COLO668 (cell line): ENCODE data around the gene DNTTIP2.
"Not testable (repeated sequence)": the region's sequence is repeated elsewhere in the genome, so short reads cannot be mapped to it uniquely, and the experiment has no call there.

Experiments
- DNase-seq: peaks from one replicate; lab custom pipeline; 2025; ENCODE audit not compliant: unreplicated experiment; lab: John Stamatoyannopoulos, UW

Gene DNTTIP2

GRCh38 chr1:93842750-93843500 lies 36.1 kb downstream of the DNTTIP2 start:
- DNase-seq = no peak

DNA sequence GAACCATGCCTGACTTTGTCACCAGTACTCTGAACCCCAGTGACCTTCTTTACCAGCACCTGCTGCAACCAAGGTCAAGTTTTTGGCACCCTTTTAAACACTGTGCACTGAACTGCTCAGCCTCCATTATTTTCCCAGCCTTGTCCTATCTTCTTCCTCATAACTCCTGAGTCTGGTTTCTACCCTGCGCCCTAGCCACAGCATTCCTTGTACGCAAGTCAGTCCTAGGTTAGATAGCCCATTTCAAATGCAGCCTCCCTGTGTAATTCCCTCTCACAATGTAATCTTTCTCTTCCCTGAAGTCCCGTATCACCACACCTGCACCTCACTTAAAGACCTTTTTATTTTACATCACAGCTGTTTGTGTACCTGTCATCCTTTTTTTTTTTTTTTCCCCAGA lies 37.2 kb downstream of the DNTTIP2 start:
- no peak for DNase-seq

DNA sequence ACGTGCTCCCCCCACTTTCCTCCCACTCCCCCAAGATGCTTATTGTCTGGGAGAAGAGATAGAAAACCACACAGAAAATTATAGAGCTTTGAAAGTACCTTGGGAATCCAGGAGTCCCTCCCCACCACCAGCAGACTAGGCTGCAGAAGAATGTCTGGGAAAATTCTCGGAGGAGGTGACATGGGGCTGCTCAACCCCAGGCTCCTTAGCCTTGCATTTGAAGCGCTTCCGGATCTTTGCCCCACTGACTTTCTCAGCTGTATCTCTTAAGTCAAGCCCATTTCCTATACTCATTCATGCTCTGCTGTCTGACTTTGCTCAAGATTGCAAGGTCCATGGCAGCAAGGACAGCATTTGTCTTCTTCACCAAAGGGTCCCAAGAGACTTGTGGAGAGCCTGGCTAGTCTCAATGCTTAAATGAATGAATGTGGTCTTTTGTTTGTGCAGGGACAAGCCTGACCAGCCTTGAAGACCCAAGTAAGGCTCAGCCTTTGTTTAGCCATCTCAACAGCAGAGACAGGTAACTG lies 38.0 kb downstream of the DNTTIP2 start:
- no peak for DNase-seq

DNA sequence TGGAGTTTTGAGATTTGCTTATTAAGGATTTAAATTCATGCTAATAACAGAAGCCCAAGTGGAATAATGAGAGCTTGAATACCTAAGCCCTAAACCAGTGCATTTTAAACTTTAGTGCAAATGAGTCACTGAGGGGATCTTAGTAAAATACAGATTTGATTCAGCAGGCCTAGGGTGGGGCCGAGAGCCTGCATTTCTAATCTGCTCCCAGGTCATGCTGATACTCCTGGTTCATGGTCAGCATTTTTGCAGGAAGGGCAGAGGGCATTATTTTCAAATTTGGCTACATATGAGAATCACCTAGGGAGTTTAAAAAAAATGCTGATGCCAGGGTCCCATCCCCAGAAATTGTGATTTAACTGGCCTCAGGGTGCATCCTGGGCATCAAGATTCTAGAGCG lies 39.3 kb downstream of the DNTTIP2 start:
- no peak for DNase-seq

DNA sequence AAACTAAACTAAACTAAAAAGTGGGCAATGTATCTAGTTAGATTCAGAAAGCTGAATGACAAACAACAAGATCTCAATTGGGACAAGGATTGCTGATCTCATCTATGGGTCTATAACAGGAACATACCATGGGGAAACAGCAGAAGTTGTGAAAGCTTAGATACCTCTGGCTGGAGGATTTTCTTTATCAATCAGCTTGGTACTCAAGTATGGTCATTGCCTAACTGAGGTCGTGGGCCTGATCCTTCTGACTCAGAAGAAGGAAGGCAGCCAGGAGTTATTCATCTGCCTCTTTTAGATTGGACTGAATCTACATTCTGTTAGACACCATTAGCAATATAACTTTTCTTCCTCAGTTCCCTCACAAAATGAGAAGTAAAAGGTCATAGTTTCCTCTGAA lies 39.7 kb downstream of the DNTTIP2 start:
- DNase-seq = no peak

GRCh38 chr1:93837961-93838360 lies 41.0 kb downstream of the DNTTIP2 start:
- no peak for DNase-seq

DNA sequence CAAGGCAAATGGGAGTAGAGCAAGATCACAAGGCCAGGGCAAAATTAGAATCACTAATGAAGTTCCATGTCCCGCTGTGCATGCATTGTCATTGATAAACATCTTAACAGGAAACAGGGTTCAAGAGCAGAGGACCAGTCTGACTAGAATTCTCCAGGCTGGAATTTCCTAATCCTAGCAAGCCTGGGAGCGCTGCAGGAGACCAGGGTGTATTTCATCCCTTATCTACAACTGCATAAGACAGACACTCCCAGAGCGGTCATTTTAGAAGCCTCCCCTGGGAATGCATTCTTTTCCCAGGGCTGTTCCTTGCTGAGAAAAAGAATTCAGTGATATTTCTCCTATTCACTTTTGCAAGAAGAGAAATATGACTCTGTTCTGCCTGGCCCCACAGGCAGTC lies 45.7 kb downstream of the DNTTIP2 start:
- not testable (repeated sequence) for DNase-seq

GRCh38 chr1:93829061-93829460 lies 49.9 kb downstream of the DNTTIP2 start:
- DNase-seq = no peak

DNA sequence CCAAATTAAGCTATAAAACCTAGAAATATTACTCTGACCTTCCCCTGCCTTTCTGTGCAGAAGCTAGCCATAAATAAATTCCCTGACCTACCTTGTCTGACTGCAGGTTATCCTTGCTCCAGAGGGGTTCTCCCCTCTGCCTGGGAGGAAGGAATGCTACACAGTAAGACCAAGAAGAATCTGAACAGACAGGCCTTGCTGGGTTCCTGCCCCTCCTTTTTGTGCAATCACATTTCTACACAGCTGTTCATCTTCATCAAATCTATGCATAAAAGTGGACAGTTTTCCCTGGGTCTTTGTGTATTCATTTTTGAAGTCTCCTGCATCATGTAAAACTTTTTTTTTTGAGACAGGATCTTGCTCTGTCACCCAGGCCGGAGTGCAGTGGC lies 50.6 kb downstream of the DNTTIP2 start:
- no peak for DNase-seq

- DNase-seq = no peak
These were observed 51.2 kb downstream of the DNTTIP2 start for GRCh38 chr1:93827633-93828366.

GRCh38 chr1:93827128-93827527 lies 51.9 kb downstream of the DNTTIP2 start:
- DNase-seq = no peak

DNA sequence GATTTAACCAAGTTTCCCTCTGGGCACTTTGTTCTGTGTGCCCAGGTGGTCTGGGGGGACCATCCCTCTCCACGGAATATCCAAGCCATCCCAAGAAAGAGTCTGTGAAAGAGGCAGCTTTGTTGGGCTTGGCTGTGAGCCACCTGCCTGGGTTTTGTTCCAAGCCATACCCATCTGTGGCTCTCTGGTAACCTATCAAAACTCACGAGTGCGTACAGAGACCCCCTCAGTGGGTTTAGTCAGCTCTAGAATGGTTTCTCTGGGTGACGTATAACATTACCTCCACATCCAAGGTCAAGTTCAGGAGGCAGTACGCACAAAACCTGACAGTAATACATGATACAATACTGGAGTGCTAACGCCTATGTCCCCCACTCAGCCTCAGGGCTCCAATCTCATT lies 54.2 kb downstream of the DNTTIP2 start:
- DNase-seq = no peak

DNA sequence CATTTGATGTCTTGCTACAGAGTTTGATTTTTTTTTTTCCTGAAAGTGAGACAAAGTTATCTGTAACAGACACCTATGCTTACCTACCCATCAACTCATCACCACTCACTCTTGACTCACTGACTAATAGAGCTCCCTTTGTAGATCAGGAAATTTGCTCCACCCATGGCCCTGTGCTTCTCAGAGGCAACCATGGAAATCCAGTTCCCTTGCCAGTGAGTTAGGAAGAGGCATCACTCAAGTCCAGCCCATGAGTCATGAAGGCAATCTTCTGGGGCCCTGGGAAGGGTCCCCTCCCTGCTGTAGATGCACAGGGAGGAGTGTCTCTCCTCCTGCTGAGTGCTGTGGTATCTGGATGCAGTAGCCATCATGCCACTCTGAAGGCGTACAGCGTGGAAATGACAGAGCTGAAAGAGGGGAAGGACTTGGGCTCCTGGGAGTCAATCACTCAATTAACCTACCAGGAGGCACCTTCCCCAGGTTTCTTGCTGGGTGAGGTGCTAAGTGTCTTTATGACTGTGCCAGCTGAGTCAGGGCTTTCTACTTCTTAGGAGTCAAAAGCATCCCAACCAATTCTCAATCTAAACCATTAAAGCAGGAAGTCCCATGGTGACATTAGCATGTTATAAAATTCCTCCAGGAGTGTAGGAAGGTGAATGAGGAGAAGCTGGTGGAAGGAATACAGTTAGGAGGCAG lies 56.1 kb downstream of the DNTTIP2 start:
- DNase-seq = no peak

GRCh38 chr1:93821423-93822144 lies 57.4 kb downstream of the DNTTIP2 start:
- no peak for DNase-seq

- no peak for DNase-seq
These were observed 58.2 kb downstream of the DNTTIP2 start for GRCh38 chr1:93820554-93821422.

- no peak for DNase-seq
These were observed 60.4 kb downstream of the DNTTIP2 start for GRCh38 chr1:93818570-93818959.

GRCh38 chr1:93817819-93818569 lies 61.0 kb downstream of the DNTTIP2 start:
- no peak for DNase-seq

DNA sequence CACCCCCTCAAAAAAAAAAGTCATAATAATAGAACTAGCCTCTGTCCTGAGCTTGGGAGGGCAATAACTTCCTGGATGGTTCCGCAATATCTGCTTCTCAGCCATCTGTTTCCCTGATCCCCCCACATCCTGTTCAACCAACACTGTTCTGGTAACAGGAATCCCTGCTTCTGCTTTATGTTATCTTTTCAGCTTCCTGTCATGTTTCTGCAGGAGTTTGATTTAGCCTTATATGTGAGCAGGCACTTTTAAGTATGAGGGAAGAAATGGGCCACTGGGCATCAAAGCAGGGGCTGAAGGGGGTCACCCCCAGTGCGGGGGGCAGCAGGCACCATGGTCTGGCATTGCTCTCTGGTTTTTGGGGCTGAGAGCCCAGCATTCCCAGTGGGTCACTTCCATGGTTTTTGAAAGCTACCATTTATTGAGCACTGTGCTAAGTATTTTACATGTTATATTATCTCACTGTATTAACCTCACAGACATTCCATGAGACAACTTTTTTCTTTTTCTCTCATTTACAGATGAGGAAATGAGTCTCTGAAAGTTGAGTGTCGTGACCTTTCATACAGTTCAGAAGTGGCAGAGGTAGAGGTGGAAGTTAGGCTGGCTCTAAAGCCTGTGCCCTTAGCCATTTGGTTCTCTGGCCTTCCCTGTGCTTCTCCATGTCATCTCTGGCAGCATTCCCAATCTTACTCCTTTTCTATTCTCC lies 61.9 kb downstream of the DNTTIP2 start:
- DNase-seq = no peak
